Activated CD4-positive, alpha-beta T cell treated with anti-CD3 and anti-CD28 coated beads for 48 hours (primary cell): ENCODE data around the gene LSM8.
"Not testable (repeated sequence)": the region's sequence is repeated elsewhere in the genome, so short reads cannot be mapped to it uniquely, and the experiment has no call there.

Experiments
- DNase-seq: peaks from one replicate; pipeline ENCODE4 v3.0.0-alpha.2; 2020

The LSM8 gene

GRCh38 chr7:118183786-118184564 lies at the start of gene LSM8:
LSM8 (plus strand) TSS chr7:118184164; CDS start chr7:118184224, 60 bp downstream.
- peak; percentile 97 for DNase-seq

DNA sequence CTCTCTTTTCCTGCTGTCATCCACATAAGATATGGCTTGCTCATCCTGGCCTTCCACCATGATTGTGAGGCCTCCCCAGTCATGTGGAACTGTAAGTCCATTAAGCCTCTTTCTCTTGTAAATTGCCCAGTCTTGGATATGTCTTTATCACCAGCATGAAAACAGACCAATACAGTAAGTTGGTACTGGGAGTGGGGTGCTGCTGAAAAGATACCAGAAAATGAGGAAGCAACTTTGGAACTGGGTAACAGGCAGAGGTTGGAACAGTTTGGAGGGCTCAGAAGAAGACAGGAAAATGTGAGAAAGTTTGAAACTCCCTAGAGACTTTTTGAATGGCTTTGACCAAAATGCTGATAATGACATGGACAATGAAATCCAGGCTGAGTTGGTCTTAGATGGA lies 49.5 kb upstream of the LSM8 start:
- DNase-seq: not testable (repeated sequence)

GRCh38 chr7:118140468-118140867 lies 43.5 kb upstream of the LSM8 start:
- DNase-seq: no peak

GRCh38 chr7:118142012-118142411 lies 42.0 kb upstream of the LSM8 start:
- no peak for DNase-seq

- DNase-seq: no peak
These were observed 35.0 kb upstream of the LSM8 start for GRCh38 chr7:118148930-118149329.

- DNase-seq: no peak
These were observed 34.6 kb upstream of the LSM8 start for GRCh38 chr7:118149394-118149793.

- no peak for DNase-seq
These were observed 32.3 kb upstream of the LSM8 start for GRCh38 chr7:118151671-118152070.

- DNase-seq: no peak
These were observed 31.8 kb upstream of the LSM8 start for GRCh38 chr7:118152149-118152548.

GRCh38 chr7:118152654-118153053 lies 31.3 kb upstream of the LSM8 start:
- no peak for DNase-seq

- peak; percentile 25 for DNase-seq
These were observed 30.3 kb upstream of the LSM8 start for GRCh38 chr7:118153551-118154177.

DNA sequence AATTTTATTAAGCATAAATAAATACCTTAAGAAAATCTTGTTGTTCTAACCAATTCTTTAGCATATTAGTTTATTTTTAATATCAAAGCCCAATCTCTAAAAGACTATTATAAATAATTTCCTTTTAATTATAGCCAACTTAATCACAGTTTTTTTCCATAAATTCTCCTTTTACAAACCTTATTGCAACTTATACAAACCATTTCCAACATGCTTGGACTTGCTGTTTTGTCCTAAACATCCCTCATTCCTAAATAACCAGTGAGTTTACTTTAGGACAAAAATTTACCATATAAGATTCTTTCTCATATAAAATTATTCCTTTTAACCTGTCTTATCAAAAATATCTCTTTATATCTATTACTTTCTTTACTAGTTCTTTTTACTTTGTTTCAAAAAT lies 25.2 kb upstream of the LSM8 start:
- no peak for DNase-seq

DNA sequence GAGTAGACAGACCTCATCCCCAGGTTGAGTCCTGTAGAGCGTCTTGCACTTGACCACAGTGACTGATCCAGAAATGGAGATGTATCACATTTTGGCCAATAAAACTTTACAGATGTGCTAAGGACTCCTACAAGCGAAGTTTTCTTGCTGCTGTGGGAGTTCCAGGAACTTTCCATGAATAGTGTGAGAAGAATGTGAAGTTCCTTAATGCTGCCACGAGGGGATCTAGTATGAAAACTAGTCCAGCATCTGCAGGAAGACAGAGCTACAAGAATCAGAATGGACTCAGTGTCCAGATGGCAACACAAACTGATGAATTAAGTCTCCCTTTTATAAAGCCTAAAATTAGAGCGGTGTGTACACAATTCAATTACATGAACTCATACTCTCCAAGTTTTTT lies 14.8 kb upstream of the LSM8 start:
- no peak for DNase-seq

DNA sequence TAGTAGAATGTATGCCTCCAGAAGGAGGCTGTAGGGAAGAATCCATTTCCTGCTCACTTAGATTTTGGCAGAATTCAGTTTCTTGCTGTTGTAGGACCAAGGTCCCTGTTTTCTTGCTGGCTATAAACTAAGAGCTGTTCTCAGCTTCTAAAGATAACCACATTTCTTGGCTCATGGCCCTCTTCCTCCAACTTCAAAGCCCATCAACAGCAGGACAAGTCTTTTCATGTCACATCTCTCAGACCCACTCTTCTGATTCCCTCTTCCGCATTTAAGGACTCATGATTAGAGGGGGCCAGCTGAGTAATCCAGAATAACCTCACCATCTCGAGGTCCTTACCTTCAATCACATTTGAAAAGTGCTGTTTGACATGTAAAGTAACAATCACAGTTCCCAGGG lies 8.2 kb upstream of the LSM8 start:
- no peak for DNase-seq

DNA sequence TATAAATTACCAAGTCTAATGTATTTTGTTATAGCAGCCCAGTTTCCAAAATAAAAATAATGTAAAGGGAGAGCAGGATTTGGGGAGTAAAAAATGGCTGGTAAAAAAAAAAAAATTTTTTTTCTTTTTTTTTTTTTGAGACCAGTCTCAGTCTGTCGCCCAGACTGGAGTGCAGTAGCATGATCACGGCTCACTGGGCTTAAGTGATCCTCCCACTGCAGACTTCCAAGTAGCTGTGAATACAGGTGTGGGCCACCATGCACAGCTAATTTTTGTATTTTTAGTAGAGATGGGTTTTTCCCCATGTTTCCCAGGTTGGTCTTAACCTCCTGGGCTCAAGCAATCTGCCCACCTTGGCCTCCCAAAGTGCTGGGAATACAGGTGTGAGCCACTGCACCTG lies 4.8 kb upstream of the LSM8 start:
- DNase-seq: no peak

- peak; percentile 10 for DNase-seq
These were observed 1.2 kb upstream of the LSM8 start for GRCh38 chr7:118182593-118183427.

GRCh38 chr7:118183428-118183785 lies 557 bp upstream of the LSM8 start:
- no peak for DNase-seq

DNA sequence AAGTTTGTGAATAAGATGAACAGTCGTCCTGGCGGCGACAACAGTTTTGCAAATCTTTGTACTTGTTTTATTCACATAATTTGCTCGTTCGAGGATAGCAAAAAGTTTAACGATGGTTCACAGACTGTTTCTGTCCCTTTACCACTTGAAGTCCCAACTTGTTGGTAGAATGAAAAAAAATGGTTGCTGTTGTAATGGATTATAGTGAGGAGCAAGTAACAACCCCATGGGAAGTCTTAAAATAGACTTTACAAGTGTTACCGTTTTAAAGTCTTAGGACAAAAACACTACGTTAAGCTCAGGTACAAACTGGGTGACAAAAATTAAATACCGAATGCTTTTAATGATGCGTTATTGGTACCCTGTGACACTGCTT lies 589 bp downstream of the LSM8 start:
- DNase-seq: no peak

DNA sequence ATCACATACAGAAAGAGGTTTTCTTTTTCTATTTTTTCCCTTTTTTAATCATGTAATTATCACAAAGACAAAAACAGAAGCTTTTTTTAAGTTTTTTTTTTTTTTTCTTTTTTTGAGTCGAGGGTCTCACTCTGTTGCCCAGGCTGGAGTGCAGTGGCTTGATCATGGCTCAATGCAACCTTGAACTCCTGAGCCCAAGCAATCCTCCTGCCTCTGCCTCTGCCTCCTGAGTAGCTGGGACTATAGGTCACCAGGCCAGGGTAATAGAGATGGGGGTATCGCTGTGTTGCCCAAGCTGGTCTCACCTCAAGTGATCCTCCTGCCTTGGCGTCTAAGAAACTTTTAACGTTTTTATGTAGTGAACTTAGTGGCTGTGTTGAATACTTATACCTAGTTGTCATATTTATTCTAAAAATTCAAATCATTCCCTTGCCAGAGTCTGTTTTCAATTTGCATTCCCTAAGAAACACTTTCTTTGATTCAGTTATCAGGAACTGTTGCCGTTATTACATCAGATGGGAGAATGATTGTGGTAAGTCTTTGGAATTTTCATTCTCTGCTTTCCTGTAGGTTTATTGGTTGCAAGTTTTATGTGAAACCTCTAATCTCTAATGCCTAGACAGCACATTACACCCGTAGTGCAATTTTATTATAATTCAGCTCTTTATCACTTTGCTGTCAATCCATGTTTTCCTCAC lies 1.3 kb downstream of the LSM8 start:
- DNase-seq: no peak

- DNase-seq: no peak
These were observed 2.5 kb downstream of the LSM8 start for GRCh38 chr7:118186501-118186900.

DNA sequence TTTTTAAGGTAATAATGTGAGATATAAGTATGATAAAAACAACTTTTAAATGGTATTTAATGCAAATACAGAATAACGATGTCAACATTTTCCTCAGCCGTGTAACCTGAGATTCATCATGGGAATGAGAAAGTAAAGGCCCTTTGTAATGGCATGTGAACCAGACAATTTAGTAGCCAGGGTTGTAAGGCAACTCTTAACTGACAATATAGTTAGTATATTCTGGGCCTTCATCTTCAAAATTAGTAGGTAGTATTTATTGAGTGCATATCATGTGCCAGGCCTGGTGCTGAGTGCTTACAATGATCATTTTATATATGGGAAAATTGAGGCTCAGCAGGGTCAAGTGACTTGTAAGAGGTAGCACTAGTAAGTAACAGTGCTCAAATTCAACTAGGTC lies 10.6 kb downstream of the LSM8 start:
- DNase-seq: no peak

DNA sequence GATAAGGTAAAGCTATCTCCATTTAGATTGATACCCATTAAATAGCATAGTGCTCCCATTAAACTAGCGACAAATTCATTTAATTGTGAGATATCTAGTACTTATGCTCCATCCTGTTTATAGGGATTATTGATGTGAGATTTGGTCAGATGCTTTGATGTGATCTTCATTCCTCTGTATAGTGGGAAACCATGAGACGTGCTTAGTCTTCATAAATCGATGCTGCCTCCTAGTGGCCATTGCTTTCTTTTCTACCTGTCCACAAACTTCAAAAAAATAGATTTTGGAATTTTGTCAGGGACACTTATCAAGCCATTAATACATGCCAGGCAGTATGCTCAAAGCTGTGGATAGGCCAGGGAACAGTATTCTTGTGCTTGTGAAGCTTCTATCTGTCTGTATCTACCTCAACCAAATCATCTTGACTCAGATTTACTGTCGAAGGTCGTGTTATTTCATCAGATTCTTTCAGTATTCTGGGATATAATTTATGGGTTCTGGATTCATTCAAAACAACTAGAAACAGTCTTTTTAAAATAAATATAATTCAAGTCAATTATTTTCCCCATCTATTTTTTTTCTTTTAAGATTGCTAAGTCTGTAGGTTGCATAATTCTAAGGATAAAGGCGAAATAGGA lies 12.0 kb downstream of the LSM8 start:
- DNase-seq: peak; percentile 68

GRCh38 chr7:118202061-118202460 lies 18.1 kb downstream of the LSM8 start:
- no peak for DNase-seq
